ENCODE measurements around the gene ATP10A.
"Not testable (repeated sequence)": the region's sequence is repeated elsewhere in the genome, so short reads cannot be mapped to it uniquely, and the experiment has no call there.

The ATP10A gene

DNA sequence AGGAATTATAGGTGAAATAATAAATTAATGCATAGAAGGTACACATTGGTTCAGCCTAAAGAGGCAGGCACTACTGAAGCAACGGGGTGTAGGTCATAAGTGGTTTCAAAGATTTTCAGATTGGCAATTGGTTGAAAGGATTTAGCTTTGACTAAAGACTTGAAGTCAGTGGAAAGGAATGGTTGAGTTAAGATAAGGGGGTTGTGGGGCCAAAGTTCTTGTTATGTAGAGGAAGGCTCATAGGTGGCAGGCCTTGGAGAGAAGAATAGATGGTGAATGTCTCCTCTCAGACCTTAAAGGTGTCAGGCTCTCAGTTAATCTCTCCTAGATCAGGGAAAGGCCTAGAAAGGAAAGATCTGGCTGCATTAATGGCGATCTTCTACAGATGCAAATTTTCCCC lies 209.8 kb downstream of the ATP10A start:
- DNase-seq (ENCODE audit: low read depth): no peak

DNA sequence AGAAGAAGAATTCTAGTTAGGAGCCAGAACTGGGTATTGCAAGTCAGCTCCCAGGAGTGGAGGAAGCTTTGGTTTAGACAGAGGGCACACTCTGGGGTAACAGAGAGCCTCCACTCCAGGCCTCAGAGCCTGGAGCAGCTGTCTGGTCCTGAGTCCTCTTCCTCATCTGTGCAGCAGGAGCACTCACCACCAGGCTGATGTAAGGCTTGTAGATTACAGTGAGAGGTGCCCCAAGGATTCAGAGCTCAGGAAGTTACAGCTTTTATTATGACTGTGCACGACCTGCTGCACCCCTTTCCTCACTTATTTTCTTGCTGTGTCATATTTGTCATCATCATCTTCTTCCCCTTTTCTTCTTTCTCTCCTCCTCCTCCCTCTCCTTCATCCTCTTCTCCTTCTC lies 210.4 kb downstream of the ATP10A start:
- DNase-seq (ENCODE audit: low read depth): no peak

DNA sequence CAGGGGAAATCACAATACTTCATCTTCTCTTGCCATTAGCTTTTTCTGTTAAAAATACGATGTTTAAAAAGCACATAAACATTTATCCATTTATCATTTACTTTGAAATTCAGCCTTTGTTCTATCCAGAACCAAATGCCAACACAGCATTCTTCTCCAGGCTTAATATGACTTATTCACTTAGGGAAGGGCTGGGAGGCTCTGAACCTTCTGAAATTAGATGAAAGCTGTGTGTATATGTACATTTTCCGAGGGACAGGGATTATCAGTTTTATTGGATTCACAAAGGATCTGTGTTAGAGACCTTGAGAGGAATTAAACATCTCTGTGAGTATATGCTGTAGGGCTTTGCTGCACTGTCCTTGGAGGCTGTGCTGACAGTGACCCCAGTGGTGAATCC lies 213.7 kb downstream of the ATP10A start:
- DNase-seq (ENCODE audit: low read depth): no peak

DNA sequence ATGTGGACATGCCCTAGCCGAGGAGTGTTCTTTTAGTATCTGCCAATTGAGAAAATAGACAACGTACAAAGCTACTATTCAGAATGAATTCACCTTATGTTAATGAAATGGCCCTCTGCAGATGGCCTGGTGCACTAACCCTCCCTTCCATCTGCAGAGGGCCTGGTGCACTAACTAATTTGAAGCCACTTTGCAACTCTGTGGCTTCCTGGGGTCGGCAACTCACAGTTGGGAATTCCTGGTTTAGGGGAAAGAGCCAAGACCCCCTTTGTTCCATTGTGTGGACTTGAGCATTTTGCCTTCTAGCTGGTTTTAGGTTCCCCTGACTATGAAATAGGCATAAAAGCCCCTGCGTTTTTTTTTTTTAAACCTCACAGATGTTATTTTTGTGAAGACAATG lies 220.0 kb downstream of the ATP10A start:
- DNase-seq (ENCODE audit: low read depth): no peak

DNA sequence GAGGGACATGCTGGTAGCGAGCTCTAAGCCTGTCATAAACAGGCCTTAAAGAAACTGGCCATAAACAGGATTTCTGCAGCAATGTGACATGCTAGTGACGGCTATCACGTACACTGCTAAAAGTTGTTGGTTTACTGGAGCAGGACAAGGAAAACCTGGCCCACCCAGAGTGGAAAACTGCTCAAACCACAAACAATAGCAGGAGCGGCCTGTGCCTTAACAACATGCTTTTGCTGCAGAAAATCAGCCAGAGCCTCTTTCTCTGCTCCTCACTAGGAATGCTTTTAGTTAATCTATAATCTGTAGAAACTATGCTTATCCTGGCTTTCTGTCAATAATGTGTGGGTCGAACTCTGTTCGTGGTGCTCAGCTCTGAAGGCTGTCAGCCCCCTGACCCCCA lies 221.4 kb downstream of the ATP10A start:
- DNase-seq (ENCODE audit: low read depth): no peak

DNA sequence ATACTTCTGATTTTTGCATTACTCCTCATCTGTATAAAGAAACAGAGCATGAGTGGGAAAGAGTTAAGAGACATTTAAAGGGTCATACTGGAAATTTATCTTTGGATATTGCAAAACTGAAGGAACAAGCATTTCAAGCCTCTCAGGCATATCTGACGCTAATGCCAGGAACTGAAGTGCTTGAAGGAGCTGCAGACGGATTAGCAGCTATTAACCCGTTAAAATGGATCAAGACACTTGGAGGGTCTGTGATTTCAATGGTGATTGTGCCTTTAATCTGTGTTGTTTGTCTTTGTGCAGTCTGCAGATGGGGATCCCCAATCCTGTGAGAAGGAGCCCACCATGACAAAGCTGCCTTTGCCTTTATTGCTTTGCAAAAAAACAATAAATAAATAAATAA lies 221.8 kb downstream of the ATP10A start:
- no peak for DNase-seq (ENCODE audit: low read depth)

DNA sequence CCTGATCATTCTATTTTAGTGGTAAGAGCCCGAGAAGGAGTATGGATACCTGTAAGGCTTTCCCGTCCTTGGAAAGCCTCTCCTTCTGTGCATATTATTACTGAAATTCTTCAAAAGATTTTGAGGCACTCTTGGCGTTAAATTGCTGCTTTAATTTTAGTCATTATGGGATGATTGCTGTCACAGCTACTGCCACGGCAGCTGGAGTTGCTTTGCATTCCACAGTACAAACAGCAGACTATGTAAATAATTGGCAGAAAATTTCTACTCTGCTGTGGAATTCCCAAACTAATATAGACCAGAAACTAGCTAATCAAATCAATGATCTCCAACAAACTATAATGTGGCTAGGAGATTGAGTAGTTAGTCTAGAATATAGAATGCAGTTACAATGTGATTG lies 222.2 kb downstream of the ATP10A start:
- not testable (repeated sequence) for DNase-seq (ENCODE audit: low read depth)

DNA sequence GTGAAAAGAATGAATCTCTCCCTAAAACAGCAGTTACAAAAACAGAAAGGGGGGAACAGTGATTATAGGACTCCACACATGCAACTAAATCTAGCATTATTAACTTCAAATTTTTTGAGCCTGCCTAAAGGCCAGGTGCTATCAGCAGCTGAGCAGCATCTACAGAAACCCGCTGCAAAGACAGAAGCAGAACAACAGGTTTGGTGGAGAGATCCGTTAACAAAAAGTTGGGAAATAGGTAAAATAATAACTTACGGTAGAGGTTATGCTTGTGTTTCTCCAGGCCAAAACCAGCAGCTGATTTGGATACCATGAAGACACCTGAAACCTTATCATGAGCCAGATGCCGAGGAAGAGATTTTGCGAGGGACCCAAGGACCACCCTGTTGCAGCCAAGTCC lies 222.7 kb downstream of the ATP10A start:
- DNase-seq (ENCODE audit: low read depth): no peak

DNA sequence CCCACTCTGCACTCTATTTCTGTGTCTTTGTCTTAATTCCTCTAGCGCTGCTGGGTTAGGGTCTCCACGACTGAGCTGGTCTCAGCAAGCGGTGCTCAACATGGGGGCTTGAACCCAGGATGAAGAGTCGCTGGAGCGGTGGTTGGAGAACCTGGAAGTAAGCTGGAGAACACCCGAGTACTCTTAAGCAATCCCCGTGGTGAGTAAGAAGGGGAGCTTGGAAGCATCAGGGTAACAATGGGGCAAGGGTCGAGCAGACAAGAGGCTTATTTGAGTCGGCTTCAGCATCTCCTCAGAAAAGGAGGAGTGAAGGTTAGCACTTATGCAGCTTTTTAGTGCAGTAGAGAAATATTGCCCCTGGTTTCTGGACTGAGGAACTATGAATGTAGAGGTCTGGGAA lies 226.6 kb downstream of the ATP10A start:
- not testable (repeated sequence) for DNase-seq (ENCODE audit: low read depth)

DNA sequence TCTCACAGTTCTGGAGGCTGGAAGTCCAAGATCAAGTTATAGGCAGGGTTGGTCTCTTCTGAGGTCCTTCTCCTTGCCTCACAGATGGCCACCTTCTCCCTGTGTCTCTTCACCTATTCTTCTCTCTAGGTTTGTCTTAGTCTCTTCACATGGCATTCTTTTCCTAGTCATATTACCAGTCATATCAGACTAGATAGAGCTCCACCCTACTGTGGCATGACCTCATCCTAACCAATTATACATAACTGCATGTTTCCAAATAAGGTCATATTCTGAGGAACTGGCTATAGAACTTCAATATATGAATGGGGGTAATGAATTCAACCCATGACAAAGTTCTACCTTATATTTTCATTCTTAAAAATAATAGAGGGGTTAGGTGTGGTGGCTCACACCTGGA lies 227.9 kb downstream of the ATP10A start:
- no peak for DNase-seq (ENCODE audit: low read depth)

DNA sequence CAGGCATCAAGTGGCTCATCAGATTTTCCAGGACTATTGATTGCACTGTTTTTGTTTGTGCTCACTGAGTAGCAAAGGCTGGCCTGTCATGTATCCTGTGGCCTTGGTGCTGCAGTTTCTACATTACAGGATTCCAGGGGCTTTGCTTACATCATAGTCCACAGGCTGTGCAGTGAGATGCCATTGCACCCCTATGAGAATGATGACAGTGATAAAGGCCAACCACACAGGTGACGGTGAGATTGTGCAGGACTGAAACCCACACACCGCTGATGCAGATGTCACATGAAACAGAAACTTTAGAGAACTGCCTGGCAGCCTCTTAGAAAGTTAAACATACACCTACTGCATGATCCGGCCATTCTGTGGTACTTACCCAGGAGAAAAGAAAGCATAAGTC lies 229.3 kb downstream of the ATP10A start:
- no peak for DNase-seq (ENCODE audit: low read depth)

DNA sequence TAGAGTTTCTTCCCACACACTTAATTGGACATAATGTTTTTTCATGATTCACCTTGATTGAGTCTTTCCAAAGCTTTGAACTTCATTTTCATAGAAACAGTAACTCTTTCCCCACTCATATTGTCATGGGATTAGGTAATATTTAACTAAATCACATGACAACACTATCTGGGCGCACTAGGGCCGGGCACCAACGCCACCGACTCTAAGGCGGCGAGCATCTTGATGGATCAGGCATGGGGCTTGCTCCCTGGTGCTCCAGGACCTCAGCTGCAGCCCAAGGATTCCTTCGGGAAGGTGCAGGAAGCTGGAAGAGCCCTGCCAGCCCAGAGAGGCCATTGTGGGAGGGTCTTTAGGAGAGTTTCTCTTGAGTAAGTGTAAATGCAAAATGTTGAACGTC lies 231.2 kb downstream of the ATP10A start:
- DNase-seq (ENCODE audit: low read depth): no peak

All from GM04504 (cell line).